ENCODE results near the gene ITPKC. TPM values are rescaled to one million over a fixed set of nuclear protein-coding genes. Genes with fewer than 3 reads are reported as not detected.

ITPKC gene
- total RNA-seq, 4 donors from 2014 or later, result 14.7 to 56.1 (median 33.8) TPM

DNA sequence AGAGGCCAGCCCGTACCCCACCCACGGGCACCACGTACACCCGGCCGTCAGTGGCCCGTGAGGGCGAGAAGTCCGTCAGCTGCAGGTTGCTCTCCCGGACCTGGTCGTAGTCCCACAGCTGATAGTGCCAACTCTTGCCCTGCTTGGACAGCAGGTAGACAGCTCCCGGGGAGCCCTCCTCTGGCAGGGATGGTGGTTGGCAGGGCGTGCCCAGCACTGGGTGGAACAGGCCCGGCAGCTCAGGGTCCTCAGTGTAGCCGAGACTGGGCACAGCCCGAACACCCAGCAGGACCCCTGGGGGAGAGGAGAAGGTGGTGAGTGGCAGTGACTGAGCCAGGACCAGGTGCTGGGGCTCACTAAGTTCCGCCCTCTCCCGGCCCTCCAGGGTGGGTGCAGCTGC lies 25.6 kb downstream of the ITPKC start:
- intact Hi-C loops (cut with DNase I; ENCODE audit: low total_unique reads) (loop anchor here (10.0 kb wide), 1 partner anchor 748 kb away; the partner anchor contains the start of gene ZNF546), in situ Hi-C loops (cut with MboI; ENCODE audit: low pct_ligation_motif_present in 1 of 4, low pct_unique_long_range_greater_than_20kb in 1 of 4, low sequenced_read_pairs in 3 of 4) (no loop called here)
- H3K4me3 ChIP-seq, result no peak overlapping the region
- no peak overlapping the region for H3K27ac ChIP-seq
- TF ChIP-seq EP300 (IDR thresholded peaks at IDR 0.05; ENCODE audit: low read depth) (no peak), POLR2AphosphoS5 (IDR thresholded peaks at IDR 0.05) (peak in 1 of 3 donors; percentile 1), POLR2A (IDR thresholded peaks at IDR 0.05) (no peak), CTCF (IDR thresholded peaks at IDR 0.05) (no peak)
- no peaks in the 10 kb centered on the region for H3K4me1 ChIP-seq
- peaks cover 0 to 11% (median 0%) of the 10 kb centered on the region in 4 donors for H3K36me3 ChIP-seq
- no peaks in the 10 kb centered on the region for H3K27me3 ChIP-seq
- 92% methylated on average over 12 of the region's 17 CpGs; no CpG with 5 or more reads in 1 of the 2 donors for WGBS, 2 donors (ENCODE audit: low coverage in 1 of 2)
- DNase-seq, result no peak
- H3K9me3 ChIP-seq, result no peaks in the 10 kb centered on the region

- WGBS, 2 donors (ENCODE audit: low coverage in 1 of 2), result 93 to 96% methylated on average over 9 to 12 of the region's 12 CpGs
- intact Hi-C loops (cut with DNase I; ENCODE audit: low total_unique reads), result loop anchor here (10.0 kb wide), 1 partner anchor 748 kb away; the partner anchor contains the start of gene ZNF546
- in situ Hi-C loops (cut with MboI; ENCODE audit: low pct_ligation_motif_present in 1 of 4, low pct_unique_long_range_greater_than_20kb in 1 of 4, low sequenced_read_pairs in 3 of 4), result no loop called here
- no peak for DNase-seq
- H3K4me3 ChIP-seq, result no peak overlapping the region
- no peaks in the 10 kb centered on the region for H3K27me3 ChIP-seq
- no peaks in the 10 kb centered on the region for H3K9me3 ChIP-seq
- no peak overlapping the region for H3K27ac ChIP-seq
- H3K36me3 ChIP-seq, result peaks cover 0 to 9% (median 0%) of the 10 kb centered on the region in 4 donors
- no peak for TF ChIP-seq EP300 (IDR thresholded peaks at IDR 0.05; ENCODE audit: low read depth)
- TF ChIP-seq POLR2A (IDR thresholded peaks at IDR 0.05), result no peak
- TF ChIP-seq CTCF (IDR thresholded peaks at IDR 0.05), result no peak
- no peak for TF ChIP-seq POLR2AphosphoS5 (IDR thresholded peaks at IDR 0.05)
- H3K4me1 ChIP-seq, result no peaks in the 10 kb centered on the region
Measured at GRCh38 chr19:40742886-40743285, 26.0 kb downstream of the ITPKC start.

DNA sequence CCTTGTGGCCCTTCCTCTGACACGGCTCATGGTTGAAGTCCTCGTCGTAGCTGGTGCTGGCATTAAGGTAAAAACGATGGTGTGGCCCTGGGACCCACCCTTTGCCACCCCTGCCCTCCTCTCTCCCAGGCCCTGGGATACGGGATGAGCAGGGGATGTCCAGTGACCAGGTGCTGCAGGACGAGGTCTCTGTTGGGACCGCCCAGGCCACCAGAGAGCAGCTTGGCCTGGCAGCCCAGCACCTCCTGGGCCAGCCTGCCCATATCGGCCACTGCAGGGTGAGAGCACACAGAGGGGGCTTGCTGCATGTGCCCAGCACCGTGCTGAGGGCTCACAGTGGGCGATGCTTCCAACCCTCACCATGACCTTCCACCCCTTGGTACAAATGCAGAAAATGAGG lies 27.0 kb downstream of the ITPKC start:
- H3K4me3 ChIP-seq, result no peak overlapping the region
- no peaks in the 10 kb centered on the region for H3K9me3 ChIP-seq
- DNase-seq, result no peak
- intact Hi-C loops (cut with DNase I; ENCODE audit: low total_unique reads), result loop anchor here (10.0 kb wide), 1 partner anchor 749 kb away; the partner anchor contains the start of gene ZNF546
- in situ Hi-C loops (cut with MboI; ENCODE audit: low pct_ligation_motif_present in 1 of 4, low pct_unique_long_range_greater_than_20kb in 1 of 4, low sequenced_read_pairs in 3 of 4), result no loop called here
- no peak overlapping the region for H3K27ac ChIP-seq
- peaks cover 0 to 4% (median 0%) of the 10 kb centered on the region in 4 donors for H3K36me3 ChIP-seq
- TF ChIP-seq EP300 (IDR thresholded peaks at IDR 0.05; ENCODE audit: low read depth), result no peak
- TF ChIP-seq POLR2A (IDR thresholded peaks at IDR 0.05), result no peak
- TF ChIP-seq POLR2AphosphoS5 (IDR thresholded peaks at IDR 0.05), result no peak
- no peak for TF ChIP-seq CTCF (IDR thresholded peaks at IDR 0.05)
- H3K27me3 ChIP-seq, result no peaks in the 10 kb centered on the region
- H3K4me1 ChIP-seq, result peaks cover 0 to under 1% (median 0%) of the 10 kb centered on the region in 4 donors
- WGBS, 2 donors (ENCODE audit: low coverage in 1 of 2), result 86% methylated on average over 10 of the region's 10 CpGs; no CpG with 5 or more reads in 1 of the 2 donors

DNA sequence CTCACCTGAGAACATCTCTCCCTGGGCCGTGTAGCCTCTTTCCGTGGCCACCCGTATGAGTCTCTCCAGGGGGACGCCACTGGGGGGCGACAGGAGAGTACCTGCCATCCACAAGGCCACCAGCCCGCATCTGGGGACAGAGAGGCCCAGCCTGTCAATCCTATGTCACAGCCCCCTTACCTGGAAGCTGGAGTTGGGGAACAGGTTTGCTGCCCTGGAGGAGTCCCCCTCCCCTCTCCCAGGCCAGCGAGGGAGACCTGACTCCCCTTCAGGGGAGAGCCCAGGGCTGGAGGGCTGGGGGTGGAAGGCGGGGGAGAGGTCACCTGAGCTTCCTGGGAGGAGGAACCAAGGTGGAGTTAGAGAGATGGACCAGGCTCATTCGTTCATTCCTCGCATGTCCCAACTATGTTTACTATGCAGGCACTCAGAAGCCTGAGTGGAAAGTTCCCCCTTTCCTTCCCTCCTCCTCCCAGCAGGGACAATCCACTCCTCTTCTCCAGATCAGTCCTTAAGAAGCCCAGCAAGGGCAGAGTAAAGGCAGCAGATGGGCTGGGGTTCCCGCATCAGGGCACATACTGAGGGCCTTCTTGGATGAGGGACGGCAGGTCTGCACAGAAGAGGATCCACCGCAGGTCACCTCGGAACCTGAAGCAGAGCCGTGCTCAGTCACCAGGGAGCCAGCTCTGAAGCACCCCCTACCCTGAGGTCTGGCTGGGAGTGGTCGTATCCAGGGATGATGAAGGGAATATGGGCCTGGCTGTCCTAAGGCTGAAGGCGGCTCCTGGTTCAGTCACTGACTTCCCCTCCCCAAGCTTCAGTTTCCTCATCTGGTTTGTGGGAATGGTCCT lies 27.9 kb downstream of the ITPKC start:
- intact Hi-C loops (cut with DNase I; ENCODE audit: low total_unique reads) (loop anchor here (10.0 kb wide), 1 partner anchor 750 kb away; the partner anchor contains the start of gene ZNF546), in situ Hi-C loops (cut with MboI; ENCODE audit: low pct_ligation_motif_present in 1 of 4, low pct_unique_long_range_greater_than_20kb in 1 of 4, low sequenced_read_pairs in 3 of 4) (no loop called here)
- Histone ChIP-seq H3K36me3 (no peaks in the 10 kb centered on the region), H3K4me1 (peaks cover 7 to 9% (median 8%) of the 10 kb centered on the region in 4 donors), H3K27me3 (no peaks in the 10 kb centered on the region), H3K4me3 (no peak overlapping the region), H3K27ac (peak overlapping the region in 1 of 4 donors; percentile 7), H3K9me3 (no peaks in the 10 kb centered on the region)
- TF ChIP-seq EP300 (IDR thresholded peaks at IDR 0.05; ENCODE audit: low read depth) (no peak), POLR2A (IDR thresholded peaks at IDR 0.05) (no peak), POLR2AphosphoS5 (IDR thresholded peaks at IDR 0.05) (no peak), CTCF (IDR thresholded peaks at IDR 0.05) (no peak)
- WGBS, 2 donors (ENCODE audit: low coverage in 1 of 2), result 75% methylated on average over 14 of the region's 17 CpGs; no CpG with 5 or more reads in 1 of the 2 donors
- no peak for DNase-seq
